Subcutaneous abdominal adipose tissue (tissue), 5 donors: ENCODE data around the gene TCEAL1.
A peak's percentile ranks its signal among the peaks of the same experiment; 100 is the strongest.
"Not testable (repeated sequence)": the region's sequence is repeated elsewhere in the genome, so short reads cannot be mapped to it uniquely, and the experiment has no call there.

Experiments
- H3K27ac ChIP-seq: one replicate; pipeline ENCODE4 v1.7.0; 2013; ENCODE audit warnings: low read depth, mild to moderate bottlenecking, inconsistent platforms, low read length, moderate library complexity
- H3K27me3 ChIP-seq, 5 donors: one replicate each; pipeline ENCODE4 v1.7.0; 2013; ENCODE audit warnings: low read length in 5 of 5, inconsistent platforms in 1 of 5; ENCODE audit not compliant: control insufficient read depth in 5 of 5, insufficient read depth in 4 of 5
- H3K36me3 ChIP-seq, 5 donors: one replicate each; pipeline ENCODE4 v1.7.0; 2013; ENCODE audit warnings: low read length in 5 of 5; ENCODE audit not compliant: control insufficient read depth in 5 of 5, insufficient read depth in 5 of 5
- H3K4me1 ChIP-seq, 5 donors: one replicate each; pipeline ENCODE4 v1.7.0; 2013; ENCODE audit warnings: low read length in 5 of 5, mild to moderate bottlenecking in 3 of 5, moderate library complexity in 1 of 5; ENCODE audit not compliant: control insufficient read depth in 5 of 5, insufficient read depth in 5 of 5
- H3K4me3 ChIP-seq, 5 donors: one replicate each; pipeline ENCODE4 v1.7.0; 2013; ENCODE audit warnings: low read length in 5 of 5, low read depth in 1 of 5
- H3K9ac ChIP-seq, 5 donors: one replicate each; pipeline ENCODE4 v1.7.0; 2013; ENCODE audit warnings: low read length in 5 of 5, mild to moderate bottlenecking in 4 of 5, moderate library complexity in 3 of 5
- H3K9me3 ChIP-seq, 5 donors: one replicate each; pipeline ENCODE4 v1.7.0; 2013; ENCODE audit warnings: low read length in 5 of 5; ENCODE audit not compliant: control insufficient read depth in 5 of 5
- donor health status: healthy.
- donor health status: healthy.
- donor health status: healthy.
- donor health status: healthy.
- donor health status: healthy.

TCEAL1 gene

GRCh38 chrX:103628386-103629317, at the start of gene TCEAL1:
TCEAL1 (plus strand) TSS chrX:103628975; CDS start chrX:103629917, 942 bp downstream.
- Histone ChIP-seq H3K9me3 (no peaks in the 10 kb centered on the region), H3K36me3 (no peaks in the 10 kb centered on the region), H3K9ac (peak within 1 kb of the TSS; percentile 65 to 88 (median 76)), H3K4me1 (peaks cover 0 to 10% (median 4%) of the 10 kb centered on the region in 5 donors), H3K27ac (peak within 1 kb of the TSS; percentile 90), H3K4me3 (peak within 1 kb of the TSS; percentile 35 to 87 (median 71)), H3K27me3 (peaks cover 0 to 7% (median 3%) of the 10 kb centered on the region in 5 donors)

- Histone ChIP-seq H3K27ac (no peak overlapping the region), H3K4me3 (peak overlapping the region in 1 of 5 donors; percentile 65), H3K9me3 (peaks cover 0 to 9% (median 0%) of the 10 kb centered on the region in 5 donors), H3K4me1 (peaks cover 0 to 8% (median 2%) of the 10 kb centered on the region in 5 donors), H3K9ac (no peak overlapping the region), H3K27me3 (peaks cover 0 to 5% (median 0%) of the 10 kb centered on the region in 5 donors), H3K36me3 (no peaks in the 10 kb centered on the region)
Measured at GRCh38 chrX:103584596-103584995, 44.2 kb upstream of the TCEAL1 start.

DNA sequence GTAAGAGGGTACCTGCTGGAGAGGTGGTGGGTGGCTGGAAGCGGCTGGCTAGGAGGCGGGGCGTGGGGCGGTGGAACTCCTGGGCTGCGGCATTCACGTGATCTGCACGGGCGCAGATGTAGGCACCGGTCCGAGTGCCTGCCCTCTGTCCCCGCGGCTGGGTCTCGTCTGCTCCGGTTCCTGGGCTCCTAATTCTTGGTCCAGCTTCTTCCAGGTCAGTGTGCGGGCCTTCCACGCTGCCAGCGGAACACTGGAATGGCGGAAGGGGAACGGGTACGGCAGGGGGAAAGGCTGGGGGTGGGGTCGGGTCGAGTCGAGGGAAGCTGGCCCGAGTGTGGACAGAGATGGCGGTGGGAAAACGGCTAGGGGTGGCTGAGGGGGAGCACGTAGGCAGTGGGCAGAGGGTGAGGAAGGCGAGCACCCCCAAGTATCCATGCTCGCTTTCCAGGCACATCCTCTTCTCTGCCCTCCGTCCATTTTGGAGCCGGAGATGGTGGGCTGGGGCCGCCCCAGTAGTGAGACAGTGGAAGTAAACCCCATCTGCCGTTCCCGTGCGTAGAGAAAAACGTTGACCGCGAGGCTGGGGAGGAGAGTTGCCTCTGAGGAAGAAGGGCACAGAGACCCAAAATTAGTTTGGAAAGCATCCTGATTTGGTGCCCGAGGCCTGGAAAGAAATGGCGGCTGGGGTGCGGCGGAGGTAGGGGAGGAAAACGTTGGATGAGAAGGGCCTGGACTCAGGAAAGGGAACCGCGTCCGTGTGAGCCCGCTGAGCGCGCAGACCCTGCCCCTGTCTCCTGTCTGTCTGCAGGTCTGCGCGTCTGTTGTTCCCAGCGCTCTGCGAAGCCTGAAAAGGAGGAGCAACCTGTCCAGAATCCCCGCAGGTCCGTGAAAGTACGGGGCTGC, 43.1 kb upstream of the TCEAL1 start, which contains the start of gene TCEAL4:
Gene TCEAL4 (plus strand): TSS at position 105 of the 903 bp plus-strand sequence. CDS start 1,161 bp downstream, outside the sequence.
- Histone ChIP-seq H3K9me3 (peaks cover 0 to 9% (median 0%) of the 10 kb centered on the region in 5 donors), H3K4me3 (peak within 1 kb of the TSS; percentile 65 to 85 (median 82)), H3K4me1 (peaks cover 0 to 8% (median 2%) of the 10 kb centered on the region in 5 donors), H3K27ac (peak within 1 kb of the TSS; percentile 56), H3K27me3 (peaks cover 0 to 5% (median 0%) of the 10 kb centered on the region in 5 donors), H3K9ac (peak within 1 kb of the TSS; percentile 23 to 85 (median 73)), H3K36me3 (no peaks in the 10 kb centered on the region)

- peak overlapping the region; percentile 56 for H3K27ac ChIP-seq
- H3K4me1 ChIP-seq, result peaks cover 0 to 8% (median 2%) of the 10 kb centered on the region in 5 donors
Measured at GRCh38 chrX:103586314-103586646, 42.5 kb upstream of the TCEAL1 start.

GRCh38 chrX:103586659-103587058, 42.1 kb upstream of the TCEAL1 start:
- peak overlapping the region; percentile 56 for H3K27ac ChIP-seq
- H3K36me3 ChIP-seq, result no peaks in the 10 kb centered on the region
- H3K4me1 ChIP-seq, result peaks cover 0 to 8% (median 2%) of the 10 kb centered on the region in 5 donors
- H3K9ac ChIP-seq, result peak overlapping the region in 2 of 5 donors; percentile 73 to 85
- peaks cover 0 to 5% (median 0%) of the 10 kb centered on the region in 5 donors for H3K27me3 ChIP-seq
- peak overlapping the region in 3 of 5 donors; percentile 65 to 85 (median 84) for H3K4me3 ChIP-seq
- H3K9me3 ChIP-seq, result peaks cover 0 to 9% (median 0%) of the 10 kb centered on the region in 5 donors

More at GRCh38 chrX:103586314-103586646, 42.5 kb upstream of the TCEAL1 start:
- H3K9me3 ChIP-seq, result peaks cover 0 to 9% (median 0%) of the 10 kb centered on the region in 5 donors
- peak overlapping the region in 4 of 5 donors; percentile 37 to 85 (median 66) for H3K9ac ChIP-seq
- peak overlapping the region; percentile 65 to 85 (median 82) for H3K4me3 ChIP-seq
- no peaks in the 10 kb centered on the region for H3K36me3 ChIP-seq
- H3K27me3 ChIP-seq, result peaks cover 0 to 5% (median 0%) of the 10 kb centered on the region in 5 donors

DNA sequence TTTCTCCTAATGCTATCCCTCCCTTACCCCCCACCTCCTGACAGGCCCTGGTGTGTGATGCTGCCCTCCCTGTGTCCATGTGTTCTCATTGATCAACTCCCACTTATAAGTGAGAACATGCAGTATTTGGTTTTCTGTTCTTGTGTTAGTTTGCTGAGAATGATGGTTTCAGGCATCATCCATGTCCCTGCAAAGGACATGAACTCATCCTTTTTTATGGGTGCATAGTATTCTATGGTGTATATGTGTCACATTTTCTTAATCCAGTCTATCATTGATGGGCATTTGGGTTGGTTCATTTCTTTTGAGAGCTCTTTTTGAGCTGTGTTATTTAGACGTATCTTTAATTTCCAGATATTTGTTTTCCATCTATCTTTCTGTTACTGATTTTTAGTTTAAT, 36.5 kb upstream of the TCEAL1 start:
- H3K4me1 ChIP-seq, H3K36me3 ChIP-seq, H3K9ac ChIP-seq, H3K4me3 ChIP-seq, H3K9me3 ChIP-seq, H3K27ac ChIP-seq, H3K27me3 ChIP-seq: not testable (repeated sequence)

DNA sequence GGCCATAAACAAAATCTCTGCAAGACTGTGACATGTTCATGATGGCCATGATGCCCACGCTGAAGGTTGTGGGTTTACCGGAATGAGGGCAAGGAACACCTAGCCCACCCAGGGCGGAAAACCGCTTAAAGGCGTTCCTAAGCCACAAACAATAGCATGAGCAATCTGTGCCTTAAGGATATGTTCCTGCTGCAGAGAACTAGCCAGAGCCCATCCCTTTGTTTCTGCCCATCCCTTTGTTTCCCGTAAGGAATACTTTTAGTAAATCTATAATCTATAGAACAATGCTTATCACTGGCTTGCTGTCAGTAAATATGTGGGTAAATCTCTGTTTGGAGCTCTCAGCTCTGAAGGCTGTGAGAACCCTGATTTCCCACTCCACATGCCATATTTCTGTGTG, 33.6 kb upstream of the TCEAL1 start:
- not testable (repeated sequence) for H3K4me3 ChIP-seq, H3K36me3 ChIP-seq, H3K9ac ChIP-seq, H3K27ac ChIP-seq, H3K4me1 ChIP-seq, H3K27me3 ChIP-seq, H3K9me3 ChIP-seq

DNA sequence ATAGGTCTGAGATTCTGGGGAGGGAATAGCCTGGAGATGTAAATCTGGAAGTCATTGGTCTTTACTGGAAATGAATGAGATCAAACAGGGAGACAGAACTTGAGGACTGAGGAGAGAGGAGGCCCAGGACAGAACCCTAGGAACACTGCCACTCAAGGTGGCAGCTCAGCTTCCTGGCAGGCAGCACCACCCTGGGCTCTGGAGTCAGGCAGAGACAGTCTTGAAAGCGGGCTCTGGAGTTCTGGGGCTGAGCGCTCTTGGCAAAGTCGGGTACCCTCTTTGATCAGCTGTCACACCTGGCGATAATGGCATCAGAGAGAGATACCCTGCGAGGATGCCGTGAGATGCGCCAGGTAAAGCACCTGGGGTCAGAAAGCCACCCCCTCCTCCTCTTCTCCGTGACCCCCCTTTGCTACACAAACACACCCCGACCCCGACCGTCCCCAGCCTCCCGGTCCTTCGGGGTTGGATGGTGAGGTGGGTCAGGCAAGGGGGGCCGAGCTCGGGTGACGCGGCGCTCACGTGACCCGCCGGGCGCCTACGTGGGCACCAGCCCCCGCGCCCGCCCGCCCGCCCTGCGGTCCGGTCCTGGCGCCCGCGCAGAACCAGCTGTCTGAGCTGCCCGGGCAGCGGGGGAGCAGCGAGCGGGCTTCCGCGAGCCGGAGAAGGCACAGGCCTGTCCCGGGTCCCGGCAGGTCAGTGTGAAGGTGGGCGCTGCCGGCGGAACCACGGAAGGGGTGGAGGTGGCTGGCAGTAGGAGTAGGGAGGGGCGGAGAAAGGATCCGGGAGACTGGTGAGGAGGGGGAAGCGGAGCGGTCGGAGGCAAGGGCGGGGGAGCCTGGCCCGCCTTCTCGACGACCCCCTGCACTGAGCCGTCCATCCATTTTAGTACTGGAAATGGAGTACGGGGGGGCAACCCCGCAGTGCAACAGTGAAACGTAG, 21.1 kb upstream of the TCEAL1 start, which contains the start of gene TCEAL3:
Gene TCEAL3 (plus strand): TSS at position 600 of the 942 bp plus-strand sequence. CDS start 1,102 bp downstream, outside the sequence.
- Histone ChIP-seq H3K27ac (peak within 1 kb of the TSS; percentile 52), H3K27me3 (peaks cover 0 to 7% (median 2%) of the 10 kb centered on the region in 5 donors), H3K9ac (peak within 1 kb of the TSS in 4 of 5 donors; percentile 60 to 77 (median 66)), H3K4me3 (peak within 1 kb of the TSS; percentile 66 to 80 (median 69)), H3K36me3 (peaks cover 0 to 5% (median 0%) of the 10 kb centered on the region in 5 donors), H3K9me3 (no peaks in the 10 kb centered on the region), H3K4me1 (peaks cover 0 to 9% (median 6%) of the 10 kb centered on the region in 5 donors)
